Retinal pigment epithelial cell (primary cell): ENCODE results near the gene GRIN3B.
A peak's percentile ranks its signal among the peaks of the same experiment; 100 is the strongest.

Source experiments
- DNase-seq: peaks from one replicate; pipeline ENCODE4 v3.0.0-alpha.2; 2010; ENCODE audit warnings: low read depth
- H3K4me3 ChIP-seq: 2 replicates; pipeline ENCODE4 v1.5.1; 2011; ENCODE audit warnings: mild to moderate bottlenecking, low read length, control low read depth, moderate library complexity
- CTCF ChIP-seq: conservative IDR thresholded peaks from 2 replicates; pipeline ENCODE4 v1.5.1; 2011; ENCODE audit warnings: low read depth, low read length, control low read depth, inconsistent platforms

The GRIN3B gene

GRCh38 chr19:1042689-1043511 lies 42.7 kb downstream of the GRIN3B start:
- peak; percentile 24 for TF ChIP-seq CTCF

GRCh38 chr19:1045247-1045603 lies 45.0 kb downstream of the GRIN3B start:
- H3K4me3 ChIP-seq = no peak overlapping the region
- DNase-seq = no peak
- TF ChIP-seq CTCF = no peak

More at GRCh38 chr19:1042689-1043511, 42.7 kb downstream of the GRIN3B start:
- peak overlapping the region; percentile 8 for H3K4me3 ChIP-seq
- no peak for DNase-seq

- H3K4me3 ChIP-seq = no peak overlapping the region
- DNase-seq = no peak
- no peak for TF ChIP-seq CTCF
Observed at GRCh38 chr19:1046117-1046626, 46.0 kb downstream of the GRIN3B start.

- DNase-seq = no peak
- TF ChIP-seq CTCF = no peak
- no peak overlapping the region for H3K4me3 ChIP-seq
Observed at GRCh38 chr19:1046836-1047695, 46.8 kb downstream of the GRIN3B start.

GRCh38 chr19:1047696-1048147 lies 47.5 kb downstream of the GRIN3B start:
- DNase-seq = no peak
- no peak overlapping the region for H3K4me3 ChIP-seq
- TF ChIP-seq CTCF = no peak

- no peak for DNase-seq
- TF ChIP-seq CTCF = no peak
- H3K4me3 ChIP-seq = no peak overlapping the region
Observed at GRCh38 chr19:1049106-1049505, 48.9 kb downstream of the GRIN3B start.
